Measurements from ENCODE around the gene SPP1. TPM values are rescaled to one million over a fixed set of nuclear protein-coding genes. Genes with fewer than 3 reads are reported as not detected.

SPP1 gene
- not detected in 2 replicates for total RNA-seq

GRCh38 chr4:87975466-87975865, at the start of gene SPP1:
SPP1 (plus strand) TSS chr4:87975714; CDS start chr4:87976896, 1,182 bp downstream.

DNA sequence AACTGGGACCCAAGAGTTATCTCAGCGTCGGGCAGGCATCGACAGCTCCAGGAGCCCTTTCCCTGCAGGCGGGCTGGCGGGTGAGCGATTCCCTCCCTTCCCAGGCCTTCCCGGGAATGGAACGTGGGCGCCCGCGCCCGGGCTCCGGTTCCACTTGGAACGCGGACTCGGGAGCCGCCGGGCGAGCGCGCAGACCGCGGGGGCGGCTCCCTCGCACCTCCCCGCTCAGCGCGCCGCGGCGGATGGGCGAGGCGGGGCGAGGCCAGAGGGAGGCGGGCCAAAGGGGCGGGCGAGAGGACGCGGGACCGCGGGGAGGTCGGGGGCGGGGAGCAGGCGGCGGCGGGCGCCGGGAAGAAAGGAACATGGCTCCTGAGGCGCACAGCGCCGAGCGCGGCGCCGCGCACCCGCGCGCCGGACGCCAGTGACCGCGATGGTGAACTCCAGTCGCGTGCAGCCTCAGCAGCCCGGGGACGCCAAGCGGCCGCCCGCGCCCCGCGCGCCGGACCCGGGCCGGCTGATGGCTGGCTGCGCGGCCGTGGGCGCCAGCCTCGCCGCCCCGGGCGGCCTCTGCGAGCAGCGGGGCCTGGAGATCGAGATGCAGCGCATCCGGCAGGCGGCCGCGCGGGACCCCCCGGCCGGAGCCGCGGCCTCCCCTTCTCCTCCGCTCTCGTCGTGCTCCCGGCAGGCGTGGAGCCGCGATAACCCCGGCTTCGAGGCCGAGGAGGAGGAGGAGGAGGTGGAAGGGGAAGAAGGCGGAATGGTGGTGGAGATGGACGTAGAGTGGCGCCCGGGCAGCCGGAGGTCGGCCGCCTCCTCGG, 32.0 kb downstream of the SPP1 start, which contains the start of gene PKD2:
TSS of gene PKD2 (plus strand) at position 332 of the 818 bp plus-strand sequence. CDS start at position 431, 99 bp downstream.

Other genes starting within 250 kb of the SPP1 start
- not detected in 2 replicates for gene IBSP, start 176.2 kb upstream of the SPP1 start, total RNA-seq
- not detected in 2 replicates for gene MEPE, start 142.7 kb upstream of the SPP1 start, total RNA-seq
- gene PKD2, start 31.9 kb downstream of the SPP1 start, total RNA-seq, result 117 and 191 TPM in 2 replicates
- 1.7 and 1.8 TPM in 2 replicates for gene ABCG2, start 182.9 kb downstream of the SPP1 start, total RNA-seq

Data from aortic smooth muscle cell (primary cell).